Osteocyte (in vitro differentiated cells): Measurements from ENCODE around the gene TMEM143. TPM values are rescaled to one million over a fixed set of nuclear protein-coding genes. Genes with fewer than 3 reads are reported as not detected.

Source experiments
- DNase-seq: peaks from one replicate; pipeline ENCODE4 v3.0.0; 2021; ENCODE audit warnings: mixed read lengths; ENCODE audit not compliant: unreplicated experiment; ENCODE audit errors: extremely low spot score
- H3K27ac Mint-ChIP-seq: one replicate; pipeline ENCODE4 v1.8.0; 2021; ENCODE audit warnings: mild to moderate bottlenecking, mixed read lengths; ENCODE audit not compliant: unreplicated experiment
- H3K27me3 Mint-ChIP-seq: one replicate; pipeline ENCODE4 v1.8.0; 2021; ENCODE audit warnings: mixed read lengths; ENCODE audit not compliant: unreplicated experiment
- H3K36me3 Mint-ChIP-seq: one replicate; pipeline ENCODE4 v1.8.0; 2021; ENCODE audit warnings: mixed read lengths; ENCODE audit not compliant: unreplicated experiment
- H3K4me1 Mint-ChIP-seq: one replicate; pipeline ENCODE4 v1.8.0; 2021; ENCODE audit warnings: mixed read lengths; ENCODE audit not compliant: unreplicated experiment
- H3K4me3 Mint-ChIP-seq: one replicate; pipeline ENCODE4 v1.8.0; 2021; ENCODE audit warnings: mild to moderate bottlenecking, moderate library complexity, mixed read lengths; ENCODE audit not compliant: unreplicated experiment
- H3K9me3 Mint-ChIP-seq: one replicate; pipeline ENCODE4 v1.8.0; 2021; ENCODE audit warnings: mixed read lengths; ENCODE audit not compliant: unreplicated experiment
- CTCF ChIP-seq: fragments of 200-600 bp; sonication (generic); IDR thresholded peaks from 2 replicates; pipeline ENCODE4 v1.5.0; 2021; ENCODE audit warnings: antibody characterized with exemption, mild to moderate bottlenecking, moderate library complexity
- total RNA-seq: library from RNA; stranded (reverse); gene quantifications from 2 replicates; pipeline ENCODE4 v1.2.1, GENCODE V29; 2021

Gene TMEM143
- total RNA-seq, 1 donor from 2014 or later = 9.1 TPM

GRCh38 chr19:48342414-48342738 is 21.4 kb downstream of the TMEM143 start:
- Mint-ChIP-seq H3K9me3 (no peaks in the 10 kb centered on the region), H3K4me3 (no peak overlapping the region), H3K27me3 (no peaks in the 10 kb centered on the region), H3K36me3 (no peaks in the 10 kb centered on the region), H3K4me1 (no peaks in the 10 kb centered on the region), H3K27ac (no peak overlapping the region)
- no peak for TF ChIP-seq CTCF
- no peak for DNase-seq

GRCh38 chr19:48341515-48342413 is 22.0 kb downstream of the TMEM143 start:
- Mint-ChIP-seq H3K27ac (no peak overlapping the region), H3K4me1 (no peaks in the 10 kb centered on the region), H3K4me3 (no peak overlapping the region), H3K27me3 (no peaks in the 10 kb centered on the region), H3K36me3 (no peaks in the 10 kb centered on the region), H3K9me3 (no peaks in the 10 kb centered on the region)
- no peak for DNase-seq
- TF ChIP-seq CTCF = no peak

DNA sequence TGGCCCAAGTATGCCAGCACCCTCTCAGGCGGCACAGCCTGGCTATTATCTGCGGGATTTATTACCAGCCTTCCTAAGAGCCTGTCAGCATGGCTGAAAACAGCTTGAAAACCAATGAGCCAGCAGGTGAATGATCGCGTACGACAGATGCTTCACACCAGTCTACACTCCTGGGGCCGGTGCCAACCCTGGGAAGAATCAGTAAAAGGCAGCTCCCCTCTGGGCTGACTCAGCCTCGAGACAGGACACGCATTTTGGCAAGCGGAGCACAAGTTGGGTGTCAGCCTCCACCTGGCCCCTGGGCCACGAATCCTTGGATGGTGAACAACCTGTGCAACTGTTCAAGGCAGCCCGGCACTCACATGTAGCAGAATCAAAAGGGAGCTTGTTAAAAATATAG is 22.7 kb downstream of the TMEM143 start:
- no peaks in the 10 kb centered on the region for H3K36me3 Mint-ChIP-seq
- no peaks in the 10 kb centered on the region for H3K4me1 Mint-ChIP-seq
- DNase-seq = no peak
- no peaks in the 10 kb centered on the region for H3K9me3 Mint-ChIP-seq
- TF ChIP-seq CTCF = no peak
- no peaks in the 10 kb centered on the region for H3K27me3 Mint-ChIP-seq
- no peak overlapping the region for H3K27ac Mint-ChIP-seq
- H3K4me3 Mint-ChIP-seq = no peak overlapping the region

- TF ChIP-seq CTCF = no peak
- Mint-ChIP-seq H3K36me3 (no peaks in the 10 kb centered on the region), H3K9me3 (no peaks in the 10 kb centered on the region), H3K4me3 (no peak overlapping the region), H3K27ac (no peak overlapping the region), H3K27me3 (no peaks in the 10 kb centered on the region), H3K4me1 (peaks cover 5% of the 10 kb centered on the region)
- no peak for DNase-seq
Measured at GRCh38 chr19:48338802-48339503, 24.8 kb downstream of the TMEM143 start.

GRCh38 chr19:48338253-48338755 is 25.4 kb downstream of the TMEM143 start:
- no peak for DNase-seq
- Mint-ChIP-seq H3K4me3 (no peak overlapping the region), H3K9me3 (no peaks in the 10 kb centered on the region), H3K36me3 (no peaks in the 10 kb centered on the region), H3K27ac (no peak overlapping the region), H3K4me1 (peaks cover 8% of the 10 kb centered on the region), H3K27me3 (no peaks in the 10 kb centered on the region)
- TF ChIP-seq CTCF = no peak
